Left cardiac atrium (tissue), 4 donors: Measurements from ENCODE around the gene BAIAP2L2. TPM values are rescaled to one million over a fixed set of nuclear protein-coding genes. Genes with fewer than 3 reads are reported as not detected.

Source experiments
- ATAC-seq, 2 donors: fragments of 200-7000 bp; cut with Tn5 transposase; one replicate each; pipeline ENCODE4 v1.9.1; 2020; ENCODE audit warnings: mild to moderate bottlenecking in 2 of 2, moderate library complexity in 2 of 2
- DNase-seq: peaks from one replicate; pipeline ENCODE4 v3.0.0-alpha.2; 2020
- intact Hi-C, 2 donors: fragments of 100-400 bp; cut with DNase I; formaldehyde crosslinking; loops; one replicate each; pipeline versions ENCODE4 v1.14.1 to v1.15.1; 2022 to 2023
- total RNA-seq, 2 donors: library from RNA; stranded (reverse); fragmentation: NEBNext Ultra II Directional; extraction: Animal tissue kit (Norgen Biotek cat#: 25700); gene quantifications; one replicate each; pipeline ENCODE4 v1.2.1, GENCODE V29; 2021
- donor health status: DM: no; HTN: yes; CAD: no.
- donor health status: DM: no; HTN: yes; CAD: no; lungs with severe emphysema.
- donor health status: DM: yes; HTN: yes; CAD: no.
- donor health status: Dilated cardiomyopathy.

The BAIAP2L2 gene
- total RNA-seq, 2 donors from 2014 or later: 0.63 to 0.65 TPM

DNA sequence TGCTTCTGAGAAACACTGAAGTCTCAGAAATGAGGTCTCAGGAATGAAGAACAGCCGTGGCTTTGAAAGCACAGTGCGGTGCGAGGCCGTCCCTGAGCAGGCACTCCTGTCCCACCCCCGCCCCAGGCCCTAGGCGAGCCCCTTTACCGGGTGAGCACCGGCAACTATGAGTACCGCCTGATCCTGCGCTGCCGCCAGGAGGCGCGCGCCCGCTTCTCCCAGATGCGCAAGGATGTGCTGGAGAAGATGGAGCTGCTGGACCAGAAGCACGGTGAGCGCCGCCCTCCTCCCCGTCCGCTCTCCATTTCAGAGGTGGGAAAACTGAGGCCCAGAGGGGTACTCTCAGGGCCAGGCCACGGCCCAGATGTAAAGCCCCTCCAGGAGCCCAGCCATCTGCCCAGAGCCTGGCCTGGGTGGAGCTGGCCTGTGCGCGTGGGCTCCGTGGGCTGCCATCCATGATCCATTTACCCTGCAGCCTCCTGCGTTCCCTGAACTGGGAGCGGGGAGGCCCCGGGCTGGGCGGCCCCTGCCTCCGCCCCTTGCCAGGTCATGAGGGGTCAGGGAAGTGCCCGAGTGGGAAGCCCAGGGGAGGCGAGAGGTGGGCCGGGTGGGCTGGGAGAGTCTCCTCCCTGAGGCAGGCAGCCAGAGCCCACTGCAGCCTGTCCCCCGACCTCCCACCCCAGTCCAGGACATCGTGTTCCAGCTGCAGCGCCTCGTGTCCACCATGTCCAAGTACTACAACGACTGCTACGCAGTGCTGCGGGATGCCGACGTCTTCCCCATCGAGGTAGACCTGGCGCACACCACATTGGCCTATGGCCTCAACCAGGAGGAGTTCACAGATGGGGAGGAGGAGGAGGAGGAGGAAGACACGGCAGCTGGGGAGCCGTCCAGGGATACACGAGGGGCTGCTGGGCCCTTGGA, 36.0 kb downstream of the BAIAP2L2 start:
- DNase-seq: peak; percentile 24
- ATAC-seq: no peak
- intact Hi-C loops: no loop called here

DNA sequence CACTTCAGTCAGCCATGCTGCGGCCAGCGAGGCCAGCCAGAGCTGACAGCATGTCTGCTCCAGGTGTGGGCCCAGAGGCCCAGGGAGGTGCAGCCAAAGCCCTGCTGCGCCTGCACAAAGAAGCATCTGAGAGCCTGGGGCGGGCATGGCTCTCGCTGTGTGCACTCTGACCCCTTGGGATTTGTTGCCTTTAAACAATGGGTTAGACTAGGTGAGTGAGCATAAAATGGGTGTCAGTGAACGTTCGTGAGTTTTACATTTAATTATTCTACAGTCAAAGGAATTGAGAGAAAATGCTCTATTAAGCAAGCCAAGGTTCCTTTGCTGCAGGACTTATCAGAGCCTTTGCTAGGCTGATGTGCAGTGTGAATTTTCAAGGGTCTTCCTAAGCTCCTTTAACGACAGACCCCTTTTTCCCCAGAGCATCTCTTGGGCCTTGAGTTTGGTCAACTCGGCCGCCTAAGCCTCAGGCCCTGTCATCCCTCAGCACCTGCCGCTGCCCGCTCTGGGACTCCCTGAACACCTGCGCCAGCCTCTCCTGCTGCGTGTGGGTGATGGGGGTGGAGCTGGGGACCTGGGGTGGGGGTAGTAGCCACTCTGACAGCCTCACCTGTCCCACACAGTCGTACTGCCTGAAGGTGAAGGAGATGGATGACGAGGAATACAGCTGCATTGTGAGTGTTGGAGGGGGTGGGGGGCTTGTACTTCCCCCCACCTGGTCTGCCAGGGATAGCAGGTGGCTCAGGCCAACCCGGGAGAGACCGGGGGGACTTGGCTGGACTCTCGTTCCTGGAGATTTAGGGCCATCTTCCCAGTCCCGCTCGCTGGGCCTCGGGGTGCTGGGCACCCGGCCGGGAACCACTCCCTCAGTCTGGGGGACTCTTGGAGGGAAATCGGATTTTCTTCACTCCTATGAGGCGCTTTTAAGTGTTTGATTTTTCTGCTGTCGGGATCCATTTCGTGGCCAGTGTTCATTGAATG, 37.0 kb downstream of the BAIAP2L2 start:
- DNase-seq (no peak), ATAC-seq (no peak)
- intact Hi-C loops: no loop called here

DNA sequence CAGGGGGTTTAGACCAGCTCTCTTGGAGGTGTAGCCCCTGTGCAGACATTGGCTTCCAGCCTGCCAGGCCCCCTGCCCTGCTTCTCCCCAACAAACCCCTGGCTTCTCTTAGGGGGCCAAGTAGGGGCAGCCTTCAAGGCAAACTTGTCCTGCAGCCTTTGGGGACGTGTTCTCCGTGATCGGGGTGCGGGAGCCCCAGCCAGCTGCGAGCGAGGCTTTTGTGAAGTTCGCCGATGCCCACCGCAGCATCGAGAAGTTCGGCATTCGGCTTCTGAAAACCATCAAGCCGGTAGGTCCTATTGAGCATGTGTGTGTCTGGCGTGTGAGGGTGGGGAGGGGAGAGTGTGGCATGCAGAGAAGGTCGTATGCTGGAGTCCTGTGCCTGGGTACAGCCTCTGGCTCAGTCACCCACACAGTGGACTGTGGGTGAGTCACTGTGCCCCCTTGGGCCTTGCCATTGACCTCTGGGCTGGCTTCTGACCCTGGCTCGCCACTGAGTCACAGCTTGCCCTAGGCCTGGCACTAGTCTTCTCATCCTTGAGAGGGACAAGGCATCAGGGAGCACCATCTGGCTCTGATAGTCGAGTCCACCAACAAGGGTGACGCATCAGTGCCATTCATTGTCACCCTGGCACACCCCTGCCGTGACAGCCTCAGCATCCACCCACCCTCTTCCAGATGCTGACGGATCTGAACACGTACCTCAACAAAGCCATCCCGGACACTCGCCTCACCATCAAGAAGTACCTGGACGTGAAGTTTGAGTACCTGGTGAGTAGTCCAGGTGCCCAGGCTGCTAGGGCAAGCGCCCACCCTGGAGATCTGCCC, 37.9 kb downstream of the BAIAP2L2 start:
- peak; percentile 18 for DNase-seq
- intact Hi-C loops: no loop called here
- ATAC-seq: no peak

DNA sequence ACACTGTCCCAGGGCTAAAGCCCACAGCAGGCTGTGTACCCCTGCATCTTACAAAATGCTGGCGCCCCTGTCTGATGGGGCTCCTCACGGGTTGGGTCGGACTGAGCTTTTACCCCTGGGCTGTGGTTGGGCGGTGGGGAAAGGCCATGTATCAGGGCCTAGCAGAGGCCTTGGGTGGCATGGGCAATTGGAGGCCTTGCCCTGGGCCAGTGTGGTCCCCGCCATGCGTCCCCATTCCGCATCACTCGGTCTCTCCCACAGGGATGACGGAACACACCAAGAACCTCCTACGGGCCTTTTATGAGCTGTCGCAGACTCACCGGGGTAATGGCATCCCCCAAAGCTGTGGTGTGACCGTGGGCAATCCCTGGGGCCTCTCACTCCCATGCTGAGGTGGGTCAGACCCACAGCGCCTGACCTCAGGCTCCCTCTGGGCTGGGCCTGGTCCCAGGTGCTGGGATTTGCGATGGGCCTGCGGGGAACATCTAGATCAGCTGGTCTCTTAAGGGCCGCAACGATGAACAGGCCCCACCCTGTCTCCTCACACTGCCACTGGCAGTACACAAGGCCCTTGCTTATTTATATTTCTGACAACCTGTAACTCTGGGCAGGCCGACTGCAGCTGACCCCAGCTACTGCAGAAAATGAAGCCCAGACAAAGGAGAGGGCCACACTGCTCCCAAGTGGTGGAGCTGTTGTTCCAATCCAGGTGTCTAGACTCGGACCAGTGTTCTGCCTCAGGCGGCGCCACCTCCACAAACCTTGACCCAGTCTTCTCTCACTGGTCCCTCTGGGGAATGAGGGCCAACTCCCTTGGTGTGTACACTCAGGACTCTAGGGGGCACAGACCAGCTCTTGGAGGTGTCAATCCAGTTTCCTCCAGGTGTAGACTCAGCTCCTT, 38.8 kb downstream of the BAIAP2L2 start:
- ATAC-seq: no peak
- intact Hi-C loops: no loop called here
- DNase-seq: peak; percentile 13

DNA sequence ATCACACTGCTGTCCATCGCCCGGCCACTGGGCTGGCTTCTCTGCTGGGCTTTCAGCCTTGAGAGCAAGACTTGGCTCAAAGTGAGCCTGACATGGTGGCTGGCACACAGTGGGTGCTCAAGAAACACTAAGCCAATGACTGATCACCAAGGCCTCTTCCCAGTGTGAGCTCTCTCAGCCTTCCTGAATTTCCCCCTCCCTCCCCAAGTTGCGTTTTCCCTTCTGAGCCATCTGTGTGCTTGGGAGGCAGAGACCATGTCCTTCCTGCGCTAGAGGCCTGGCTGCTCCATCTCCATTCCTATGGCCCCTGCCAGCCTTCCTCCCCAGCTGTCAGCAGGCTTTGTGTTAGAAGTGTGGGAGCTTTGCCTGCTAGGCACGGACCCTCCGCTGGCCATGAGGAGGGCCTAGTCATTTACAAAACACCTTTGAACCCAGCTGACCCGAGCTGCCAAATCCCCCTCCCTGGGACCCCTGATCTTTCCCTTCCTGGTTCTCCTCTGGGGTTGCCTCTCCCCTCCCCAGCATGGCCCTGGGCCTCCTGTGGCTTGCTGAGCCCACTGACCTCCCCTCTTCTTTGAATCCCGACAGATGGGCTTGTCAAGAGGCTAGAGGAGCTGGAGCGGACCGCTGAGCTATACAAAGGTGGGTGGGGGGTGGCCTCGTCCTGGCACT, 40.1 kb downstream of the BAIAP2L2 start:
- intact Hi-C loops: no loop called here
- ATAC-seq (no peak), DNase-seq (peak; percentile 15)

DNA sequence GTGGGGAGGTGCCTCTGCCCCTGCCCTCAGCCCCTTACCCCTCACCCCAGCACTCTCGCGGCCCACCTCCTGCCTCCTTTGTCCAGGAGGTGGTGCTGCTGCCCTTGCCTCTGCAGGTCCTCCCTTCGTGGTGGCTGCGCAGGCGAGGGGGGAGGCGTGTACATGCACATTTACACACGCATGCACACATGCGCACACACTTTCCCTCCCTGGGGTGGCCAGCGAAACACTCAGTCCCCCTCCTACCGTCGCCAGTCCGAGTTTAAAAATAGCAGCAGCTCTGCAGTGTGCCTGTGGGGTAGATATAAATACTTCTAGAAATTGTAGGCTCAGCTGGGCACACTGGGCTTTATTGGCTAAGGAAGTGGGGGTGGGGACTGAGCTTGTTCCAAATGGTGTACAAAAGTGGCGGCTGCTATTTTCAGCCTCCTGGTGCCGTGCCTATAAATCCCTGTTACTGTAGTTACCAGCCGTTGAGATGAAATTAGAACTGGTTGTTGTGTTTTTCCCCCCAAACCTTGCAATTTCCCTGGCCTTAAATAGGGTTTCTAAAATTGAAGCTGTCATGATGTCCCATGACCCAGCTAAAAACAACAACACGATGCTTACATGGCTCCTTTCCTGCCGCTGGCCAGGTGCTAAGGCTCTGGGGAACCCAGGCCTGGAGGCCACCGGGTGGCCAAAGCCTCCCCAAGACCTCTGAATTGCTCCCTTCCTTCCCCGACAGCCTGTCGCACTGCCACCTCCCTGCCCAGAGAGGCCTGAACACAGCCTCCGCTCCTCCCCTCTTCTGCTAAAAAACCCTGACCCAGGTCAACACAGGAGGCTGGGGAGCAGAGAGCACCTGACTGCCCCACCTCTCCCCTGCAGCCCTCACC, 40.9 kb downstream of the BAIAP2L2 start:
- intact Hi-C loops: loop anchor here in 1 of 2 donors (5.0 kb wide), 1 partner anchor 503 kb away; the partner anchor contains the start of gene DMC1
- ATAC-seq (peak; percentile 71 to 78), DNase-seq (peak; percentile 71)

DNA sequence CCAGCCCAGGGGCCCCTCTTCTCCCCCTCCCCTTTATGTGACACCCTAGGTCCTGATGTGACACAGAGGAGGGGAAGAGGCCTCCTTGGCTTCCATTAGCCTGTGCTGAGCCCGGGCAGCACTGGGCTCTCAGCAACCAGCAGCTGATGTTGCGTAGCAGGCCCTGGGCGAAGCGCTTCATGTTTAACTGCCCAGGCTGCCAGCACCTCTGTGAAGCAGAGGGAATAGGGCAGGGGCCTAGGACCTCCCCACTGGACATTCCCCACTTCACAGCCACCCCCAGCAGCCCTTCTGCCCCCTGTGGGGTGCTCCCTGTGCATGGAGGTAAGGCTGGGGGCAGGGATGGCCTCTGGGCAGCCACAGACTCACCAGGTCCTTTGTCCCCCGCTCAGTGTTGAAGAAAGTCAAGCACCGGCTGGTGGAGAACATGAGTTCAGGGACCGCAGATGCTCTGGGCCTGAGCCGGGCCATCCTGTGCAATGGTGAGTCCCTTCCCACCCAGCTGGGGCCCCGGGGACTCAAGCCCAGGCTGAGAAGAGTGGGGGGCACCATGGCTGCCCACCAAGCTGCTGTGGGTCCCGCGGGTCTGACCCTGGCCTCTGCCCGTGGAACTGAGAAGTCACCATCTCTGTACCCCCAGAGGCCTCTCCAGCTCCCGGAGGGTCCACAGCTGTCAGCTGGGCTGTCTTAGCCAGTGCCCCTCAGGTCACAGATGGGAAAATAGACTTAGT, 41.7 kb downstream of the BAIAP2L2 start:
- ATAC-seq: peak in 1 of 2 donors; percentile 27
- peak; percentile 12 for DNase-seq
- intact Hi-C loops: loop anchor here in 1 of 2 donors (5.0 kb wide), 1 partner anchor 503 kb away; the partner anchor contains the start of gene DMC1

DNA sequence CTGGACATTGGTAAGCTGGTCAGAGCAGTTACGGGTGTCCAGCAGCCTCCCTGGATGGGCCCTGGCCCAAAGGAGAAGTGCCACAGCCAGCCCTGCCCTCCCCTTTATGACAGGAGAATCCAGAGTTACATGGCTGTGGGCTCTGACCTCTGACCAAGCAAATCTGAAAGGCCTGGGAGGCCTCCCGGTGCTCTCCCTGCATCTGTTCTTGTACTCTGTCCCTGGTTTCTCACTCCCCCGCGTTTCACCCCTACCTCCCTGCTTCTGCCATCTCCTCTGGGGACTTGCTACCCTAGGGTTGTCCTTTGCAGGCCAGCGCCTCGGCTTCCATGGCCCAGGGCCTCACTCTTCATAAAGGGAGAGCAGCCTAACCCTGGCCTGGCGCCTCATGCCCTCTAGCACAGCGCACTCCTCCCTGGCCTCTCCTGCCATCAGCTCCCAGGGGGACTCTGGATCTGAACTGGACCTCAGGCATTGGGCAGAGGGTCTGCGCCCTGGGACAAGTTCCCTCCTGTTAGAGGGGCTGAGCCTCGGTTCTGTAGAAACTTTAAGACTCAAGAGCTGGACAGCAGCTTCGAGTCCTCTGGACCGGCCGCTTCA, 42.6 kb downstream of the BAIAP2L2 start:
- peak; percentile 18 for DNase-seq
- intact Hi-C loops: loop anchor here in 1 of 2 donors (5.0 kb wide), 1 partner anchor 504 kb away; the partner anchor contains the start of gene DMC1
- ATAC-seq: peak in 1 of 2 donors; percentile 16

DNA sequence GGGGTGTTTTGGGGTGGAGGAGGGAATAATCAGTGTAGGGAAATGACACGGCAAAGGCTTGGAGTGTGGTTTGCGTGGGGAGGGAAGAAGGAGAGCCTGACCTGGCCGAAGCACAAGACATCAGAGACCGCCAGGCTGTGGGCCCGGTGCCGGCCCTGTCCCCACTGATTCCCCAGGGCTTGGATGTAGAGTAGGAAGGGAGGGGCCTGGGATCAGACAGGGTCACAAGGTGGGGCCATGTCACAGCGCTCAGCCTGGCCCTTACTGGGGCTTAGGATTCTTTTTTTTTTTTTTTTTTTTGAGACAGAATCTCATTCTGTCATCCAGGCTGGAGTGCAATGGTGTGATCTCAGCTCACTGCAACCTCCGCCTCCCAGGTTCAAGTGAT, 43.5 kb downstream of the BAIAP2L2 start:
- intact Hi-C loops: loop anchor here in 1 of 2 donors (5.0 kb wide), 1 partner anchor 505 kb away; the partner anchor contains the start of gene DMC1
- ATAC-seq (peak; percentile 4 to 21), DNase-seq (peak; percentile 24)

DNA sequence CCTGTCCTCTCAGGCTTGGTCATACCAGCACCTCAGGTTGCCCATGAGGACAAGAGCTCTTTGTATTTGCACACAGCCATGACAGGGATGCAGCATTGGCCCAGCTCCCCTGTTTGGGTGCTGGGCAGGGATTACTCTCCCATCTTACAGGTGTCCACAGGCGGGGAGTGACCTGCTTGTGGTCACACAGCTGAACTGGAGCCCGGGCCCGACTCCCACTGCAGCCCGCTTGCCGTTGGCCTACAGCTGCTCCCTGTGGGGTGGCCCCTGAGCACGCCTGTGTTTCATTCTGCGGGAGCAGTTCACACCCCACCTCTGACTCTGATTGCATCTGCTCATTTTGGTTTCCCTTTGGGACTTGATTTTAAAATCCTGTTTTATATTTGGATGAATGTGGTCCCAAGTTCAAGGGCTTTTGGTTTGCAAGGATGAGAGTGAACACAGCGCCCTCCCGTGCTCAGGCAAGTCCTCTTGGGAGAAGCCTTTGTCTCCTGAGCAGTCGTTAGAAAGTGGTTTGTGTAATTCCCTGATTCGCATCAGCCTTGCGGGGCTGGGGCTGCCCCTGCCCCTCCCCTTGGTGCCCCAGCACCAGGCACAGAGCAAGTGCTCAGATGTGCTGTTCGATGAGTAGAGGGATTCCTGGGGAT, 44.0 kb downstream of the BAIAP2L2 start:
- intact Hi-C loops: loop anchor here in 1 of 2 donors (5.0 kb wide), 1 partner anchor 506 kb away; the partner anchor contains the start of gene DMC1
- DNase-seq (peak; percentile 20), ATAC-seq (no peak)

DNA sequence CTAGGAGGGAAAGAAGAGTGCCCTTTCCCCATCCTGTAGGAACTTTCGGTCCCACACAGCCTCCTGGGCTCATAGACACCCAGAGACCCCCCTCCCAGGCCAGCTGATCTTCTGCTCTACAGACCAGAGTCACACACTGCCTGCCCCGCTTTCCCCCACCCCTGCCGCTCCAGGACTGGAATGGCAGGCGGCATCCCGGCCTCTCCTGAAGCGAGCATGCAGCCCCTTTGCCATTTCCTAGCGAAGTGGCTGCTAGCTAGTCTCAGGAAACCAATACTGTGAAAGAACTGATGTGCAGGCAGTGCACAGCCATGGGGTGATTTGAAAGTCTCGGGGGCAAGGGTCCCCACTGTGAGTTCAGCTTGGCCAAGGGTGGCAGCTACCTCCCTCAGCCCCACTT, 44.9 kb downstream of the BAIAP2L2 start:
- intact Hi-C loops: loop anchor here in 1 of 2 donors (5.0 kb wide), 1 partner anchor 507 kb away; the partner anchor contains the start of gene DMC1
- no peak for ATAC-seq
- DNase-seq: peak; percentile 12

DNA sequence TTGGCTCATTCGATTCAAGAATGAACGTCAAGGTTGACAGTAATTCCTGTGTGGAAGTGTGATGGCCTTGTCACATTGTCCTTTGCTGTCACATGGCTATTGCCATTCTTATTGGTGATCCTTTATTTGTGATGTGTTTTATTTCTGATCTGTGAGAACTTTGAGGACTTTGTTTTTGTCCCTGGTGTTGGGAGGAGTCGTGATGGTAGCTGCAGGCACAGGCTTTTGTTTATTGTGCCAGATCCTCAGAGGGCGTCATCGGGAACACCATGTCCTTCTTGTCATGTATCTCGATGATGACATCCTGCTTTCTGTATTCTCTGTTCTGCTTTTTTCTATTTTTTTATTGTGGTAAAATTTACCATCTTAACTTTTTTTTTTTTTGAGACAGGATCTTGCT, 47.7 kb downstream of the BAIAP2L2 start:
- intact Hi-C loops: no loop called here
- peak; percentile 47 for DNase-seq
- ATAC-seq: peak in 1 of 2 donors; percentile 32

DNA sequence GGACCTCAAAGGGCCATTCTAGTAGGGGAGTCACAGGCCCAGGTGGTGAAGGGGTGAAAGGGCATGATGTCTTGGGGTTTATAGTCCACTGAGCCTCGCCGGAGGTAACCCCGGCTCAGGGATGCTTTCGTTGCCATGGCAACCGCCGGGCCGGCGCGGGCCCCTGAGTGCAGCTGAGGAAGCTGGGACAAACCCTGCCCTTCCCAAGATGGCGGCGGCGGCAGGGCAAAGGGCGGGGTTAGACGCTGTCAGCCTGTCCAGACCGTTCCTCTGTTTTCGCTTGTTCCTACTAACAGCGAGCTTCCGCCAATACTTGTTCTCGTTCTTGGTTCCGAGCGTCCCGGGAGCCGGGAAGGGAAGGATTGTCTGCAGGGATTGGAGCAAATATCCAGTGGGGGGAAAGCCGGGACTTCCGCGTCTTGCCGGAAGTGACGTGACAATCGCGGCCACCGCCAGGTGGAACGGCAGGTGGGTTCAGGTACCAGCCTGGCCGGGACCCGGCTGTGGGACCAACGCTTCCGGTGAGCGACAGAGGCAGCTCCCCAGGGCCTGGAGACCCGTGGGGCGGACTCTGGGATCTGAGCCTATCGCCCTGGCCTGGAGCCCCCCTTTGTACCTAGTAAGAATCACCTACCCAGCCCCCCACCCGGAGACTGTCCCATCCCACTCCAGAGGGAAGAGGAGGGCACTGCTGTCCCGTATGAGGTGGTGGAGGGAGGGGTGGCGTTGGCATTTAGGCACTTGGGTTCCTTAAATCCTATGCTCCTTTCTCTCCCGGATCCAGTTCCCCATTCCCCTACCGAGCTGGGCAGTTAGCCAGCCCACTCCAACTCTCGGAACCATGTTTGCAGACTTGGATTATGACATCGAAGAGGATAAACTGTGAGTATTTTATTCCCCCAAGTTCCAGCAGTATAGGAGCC, 53.3 kb downstream of the BAIAP2L2 start, which contains the start of gene PICK1:
TSS of gene PICK1 (plus strand) at position 436 of the 923 bp plus-strand sequence. CDS start at position 842, 406 bp downstream.
- ATAC-seq: peak; percentile 95
- intact Hi-C loops: loop anchor here (10.0 kb wide), 2 partner anchors 48 to 518 kb away; partner anchors contain the start of gene DMC1 (in 1 of the 2)

More for the DNA sequence above, 53.3 kb downstream of the BAIAP2L2 start, which contains the start of gene PICK1:
- DNase-seq: peak; percentile 91
